Stimulated activated naive B cell treated with anti-CD40 and anti-IgM and Interleukin-4, amounts not matched to agents 10 μg/mL and 1 μg/mL and 100 μg/mL, for 72 hours (primary cell): Measurements from ENCODE around the gene LRBA.
A peak's percentile ranks its signal among the peaks of the same experiment; 100 is the strongest.

Experiments
- ATAC-seq, 2 donors: fragments of 150-1000 bp; cut with Tn5 transposase; replicated peaks; 2 replicates each; pipeline ENCODE4 v1.10.0; 2021; ENCODE audit warnings: moderate library complexity in 1 of 2
- DNase-seq: peaks from one replicate; pipeline ENCODE4 v3.0.0; 2021
- H3K27ac Mint-ChIP-seq: one replicate; pipeline ENCODE4 v1.8.0; 2022; ENCODE audit warnings: mild to moderate bottlenecking, mixed read lengths
- H3K27me3 Mint-ChIP-seq, 2 donors: one replicate each; pipeline ENCODE4 v1.8.0; 2022; ENCODE audit warnings: mixed read lengths in 2 of 2
- H3K36me3 Mint-ChIP-seq, 2 donors: one replicate each; pipeline ENCODE4 v1.8.0; 2022; ENCODE audit warnings: mixed read lengths in 2 of 2, mild to moderate bottlenecking in 1 of 2
- H3K4me1 Mint-ChIP-seq, 2 donors: one replicate each; pipeline ENCODE4 v1.8.0; 2022; ENCODE audit warnings: mixed read lengths in 2 of 2, mild to moderate bottlenecking in 1 of 2
- H3K4me3 Mint-ChIP-seq, 2 donors: one replicate each; pipeline ENCODE4 v1.8.0; 2022; ENCODE audit warnings: mild to moderate bottlenecking in 2 of 2, mixed read lengths in 2 of 2, moderate library complexity in 1 of 2
- H3K9me3 Mint-ChIP-seq, 2 donors: one replicate each; pipeline ENCODE4 v1.8.0; 2022; ENCODE audit warnings: mixed read lengths in 2 of 2, mild to moderate bottlenecking in 1 of 2

The LRBA gene

DNA sequence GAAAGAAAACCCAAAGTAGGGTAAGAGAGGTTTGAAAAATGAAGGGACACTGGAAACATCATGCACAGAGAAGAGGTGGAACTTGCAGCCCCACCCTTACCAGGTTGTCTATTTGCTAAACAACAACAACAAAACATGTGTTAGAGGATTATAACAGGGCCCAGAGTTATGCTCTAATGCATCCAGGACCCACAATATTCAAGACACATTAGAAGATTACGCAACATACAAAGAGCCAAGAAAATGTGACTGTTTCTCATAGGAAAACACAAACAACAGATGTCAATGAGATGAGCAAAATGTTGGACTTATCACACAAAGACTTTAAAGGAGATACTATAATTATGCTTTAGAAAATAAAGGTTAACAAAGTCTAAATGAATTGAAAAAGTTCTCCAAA lies 128.5 kb downstream of the LRBA start:
- Mint-ChIP-seq H3K4me1 (peaks cover 10 to 19% of the 10 kb centered on the region in 2 donors), H3K27ac (no peak overlapping the region), H3K9me3 (peaks cover 0 to 1% of the 10 kb centered on the region in 2 donors), H3K4me3 (no peak overlapping the region), H3K36me3 (peaks cover 33 to 34% of the 10 kb centered on the region in 2 donors), H3K27me3 (no peaks in the 10 kb centered on the region)
- no peak for ATAC-seq
- no peak for DNase-seq

DNA sequence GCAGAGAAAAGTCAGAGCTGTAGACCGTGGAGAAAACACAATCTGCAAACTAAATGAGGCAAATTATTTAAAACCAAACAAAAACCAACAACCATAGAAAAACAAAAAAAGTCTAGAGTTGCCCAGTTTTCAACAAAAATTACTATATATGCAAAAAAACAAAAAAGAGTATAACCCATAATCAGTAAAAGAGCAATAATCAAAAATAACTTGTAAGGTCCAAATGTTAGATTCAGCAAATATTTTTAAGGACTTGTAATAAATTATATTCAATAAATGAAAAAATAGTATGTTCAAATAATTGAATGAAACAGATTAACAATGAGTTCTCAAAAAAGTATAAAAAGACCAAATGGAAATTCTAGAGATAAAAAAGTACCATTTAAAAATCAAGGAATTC lies 130.5 kb downstream of the LRBA start:
- H3K4me1 Mint-ChIP-seq, result peaks cover 10 to 19% of the 10 kb centered on the region in 2 donors
- DNase-seq, result no peak
- H3K4me3 Mint-ChIP-seq, result no peak overlapping the region
- peaks cover 0 to 1% of the 10 kb centered on the region in 2 donors for H3K9me3 Mint-ChIP-seq
- ATAC-seq, result no peak
- no peak overlapping the region for H3K27ac Mint-ChIP-seq
- H3K27me3 Mint-ChIP-seq, result no peaks in the 10 kb centered on the region
- peaks cover 48 to 50% of the 10 kb centered on the region in 2 donors for H3K36me3 Mint-ChIP-seq

DNA sequence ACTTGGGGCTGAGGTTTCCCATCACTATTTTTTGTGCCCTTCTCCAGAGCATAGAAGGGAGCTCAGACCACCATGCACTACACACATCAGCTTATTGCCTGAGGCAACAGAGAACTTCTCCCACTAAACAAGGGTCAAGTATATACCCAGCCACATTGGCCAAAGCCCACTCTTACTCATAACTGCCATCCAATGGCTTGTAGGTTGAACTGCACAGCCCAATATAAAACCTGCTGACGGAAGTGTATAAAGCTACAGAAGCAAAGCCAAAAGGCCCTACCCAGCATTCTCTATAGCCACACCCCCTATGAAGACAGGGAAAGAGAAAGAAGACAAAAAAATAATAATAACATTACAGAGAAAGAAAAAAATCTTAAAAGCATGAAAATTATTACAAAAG lies 139.7 kb downstream of the LRBA start:
- ATAC-seq (no peak), DNase-seq (no peak)
- H3K27me3 Mint-ChIP-seq, result no peaks in the 10 kb centered on the region
- H3K9me3 Mint-ChIP-seq, result peaks cover 5 to 6% of the 10 kb centered on the region in 2 donors
- no peak overlapping the region for H3K27ac Mint-ChIP-seq
- peaks cover 0 to 7% of the 10 kb centered on the region in 2 donors for H3K4me1 Mint-ChIP-seq
- no peak overlapping the region for H3K4me3 Mint-ChIP-seq
- peaks cover 45 to 58% of the 10 kb centered on the region in 2 donors for H3K36me3 Mint-ChIP-seq

DNA sequence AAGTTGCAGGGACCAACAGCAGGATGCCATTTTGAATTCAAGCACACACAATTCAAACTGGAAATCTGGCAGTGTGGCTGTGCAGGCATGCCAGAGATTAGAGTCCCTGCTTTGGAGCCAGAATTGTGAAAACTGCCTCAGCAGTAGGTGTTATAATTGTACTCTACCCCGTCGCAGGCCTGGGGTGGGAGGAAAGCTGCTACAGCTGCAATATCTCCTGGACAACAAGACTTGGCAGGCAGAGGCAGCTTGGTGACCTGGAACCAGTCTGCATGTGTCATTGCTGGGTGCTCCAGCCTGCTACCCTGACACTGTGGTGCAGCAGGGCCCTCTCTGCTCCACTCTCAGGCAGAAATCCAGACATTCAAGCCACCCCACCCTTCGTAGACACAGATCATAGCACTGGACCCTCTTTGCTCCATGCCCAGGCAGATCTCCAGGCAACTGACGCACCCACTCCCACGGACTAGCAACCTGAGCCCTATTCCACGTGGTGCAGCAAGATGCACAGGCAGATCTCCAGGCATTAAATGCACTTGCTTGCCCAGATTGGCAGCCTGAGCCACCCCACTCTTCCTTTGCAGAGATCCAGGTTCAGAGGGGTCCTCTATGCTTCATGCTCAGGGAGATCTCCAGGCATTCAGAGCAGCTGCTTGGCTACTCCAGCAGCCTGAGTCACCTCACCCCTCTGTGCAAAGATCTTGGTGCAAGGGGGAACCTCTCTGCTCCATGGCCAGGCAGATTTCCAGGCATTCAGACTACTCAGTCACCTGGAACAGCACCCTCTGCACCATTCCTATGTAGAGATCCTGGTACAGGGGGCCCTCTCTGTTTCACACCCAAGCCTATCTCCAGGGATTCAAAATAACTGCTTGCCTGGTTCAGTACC lies 140.5 kb downstream of the LRBA start:
- H3K4me1 Mint-ChIP-seq, result peaks cover 0 to 7% of the 10 kb centered on the region in 2 donors
- peaks cover 5 to 6% of the 10 kb centered on the region in 2 donors for H3K9me3 Mint-ChIP-seq
- DNase-seq, result no peak
- H3K27me3 Mint-ChIP-seq, result no peaks in the 10 kb centered on the region
- H3K4me3 Mint-ChIP-seq, result no peak overlapping the region
- H3K36me3 Mint-ChIP-seq, result peaks cover 38 to 50% of the 10 kb centered on the region in 2 donors
- no peak for ATAC-seq
- H3K27ac Mint-ChIP-seq, result no peak overlapping the region

DNA sequence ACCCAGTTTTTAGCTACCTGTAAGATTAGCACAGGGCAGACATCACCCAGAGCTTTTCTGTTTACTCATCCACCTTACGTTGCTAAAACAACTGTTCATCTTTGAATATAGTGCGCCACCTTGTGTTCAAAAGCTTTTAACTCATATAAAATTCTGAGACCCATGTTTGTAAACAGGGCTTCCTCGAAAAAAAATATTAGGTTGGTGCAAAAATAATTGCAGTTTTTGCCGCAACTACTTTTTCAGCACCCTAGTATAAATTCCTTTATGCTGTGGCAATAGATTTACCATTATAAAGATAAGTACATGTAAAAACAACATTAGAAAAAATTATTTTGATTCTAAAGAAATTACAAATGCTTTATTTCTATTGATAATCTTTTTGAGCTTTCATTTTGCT lies 147.9 kb downstream of the LRBA start:
- ATAC-seq, result peak; percentile 84 to 86

DNA sequence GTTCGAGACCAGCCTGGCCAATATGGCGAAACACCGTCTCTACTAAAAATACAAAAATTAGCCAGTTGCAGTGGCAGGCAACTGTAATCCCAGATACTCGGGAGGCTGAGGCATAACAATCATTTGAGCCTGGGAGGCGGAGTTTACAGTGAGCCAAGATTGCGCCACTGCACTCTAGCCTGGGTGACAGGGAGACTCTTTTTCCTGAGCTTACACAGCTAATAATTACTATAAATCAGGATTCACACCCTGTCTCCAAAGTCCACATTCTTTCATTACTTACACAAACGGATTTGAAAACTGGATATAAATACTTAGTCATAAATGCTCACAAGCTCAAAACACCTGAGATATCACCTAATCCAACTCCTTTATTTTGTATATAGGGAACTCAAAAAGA lies 151.6 kb downstream of the LRBA start:
- no peaks in the 10 kb centered on the region for H3K9me3 Mint-ChIP-seq
- H3K36me3 Mint-ChIP-seq, result peaks cover 4 to 10% of the 10 kb centered on the region in 2 donors
- H3K27me3 Mint-ChIP-seq, result no peaks in the 10 kb centered on the region
- H3K4me1 Mint-ChIP-seq, result no peaks in the 10 kb centered on the region
- H3K27ac Mint-ChIP-seq, result no peak overlapping the region
- no peak for ATAC-seq
- no peak overlapping the region for H3K4me3 Mint-ChIP-seq
- no peak for DNase-seq

More for the DNA sequence above, 147.9 kb downstream of the LRBA start:
- Mint-ChIP-seq H3K27me3 (no peaks in the 10 kb centered on the region), H3K4me3 (no peak overlapping the region), H3K9me3 (no peaks in the 10 kb centered on the region), H3K36me3 (peaks cover 0 to 8% of the 10 kb centered on the region in 2 donors), H3K4me1 (no peaks in the 10 kb centered on the region), H3K27ac (no peak overlapping the region)
- DNase-seq, result no peak

DNA sequence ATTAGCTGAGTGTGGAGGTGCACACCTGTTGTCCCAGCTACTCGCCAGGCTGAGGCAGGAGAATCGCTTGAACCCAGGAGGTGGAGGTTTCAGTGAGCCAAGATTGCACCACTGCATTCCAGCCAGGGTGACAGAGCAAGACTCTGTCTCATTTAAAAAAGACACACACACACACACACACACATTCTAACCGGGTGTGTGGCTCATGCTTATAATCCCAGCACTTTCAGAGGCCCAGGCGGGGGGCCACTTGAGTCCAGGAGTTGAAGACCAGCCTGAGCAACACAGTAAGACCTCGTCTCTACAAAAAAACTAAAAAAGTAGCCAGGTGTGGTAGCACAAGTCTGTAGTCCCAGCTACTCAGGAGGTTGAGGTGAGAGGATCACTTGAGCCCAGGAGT lies 152.3 kb downstream of the LRBA start:
- Mint-ChIP-seq H3K27ac (no peak overlapping the region), H3K4me3 (no peak overlapping the region), H3K9me3 (no peaks in the 10 kb centered on the region), H3K27me3 (no peaks in the 10 kb centered on the region), H3K4me1 (no peaks in the 10 kb centered on the region), H3K36me3 (peaks cover 4 to 10% of the 10 kb centered on the region in 2 donors)
- ATAC-seq (no peak), DNase-seq (no peak)

DNA sequence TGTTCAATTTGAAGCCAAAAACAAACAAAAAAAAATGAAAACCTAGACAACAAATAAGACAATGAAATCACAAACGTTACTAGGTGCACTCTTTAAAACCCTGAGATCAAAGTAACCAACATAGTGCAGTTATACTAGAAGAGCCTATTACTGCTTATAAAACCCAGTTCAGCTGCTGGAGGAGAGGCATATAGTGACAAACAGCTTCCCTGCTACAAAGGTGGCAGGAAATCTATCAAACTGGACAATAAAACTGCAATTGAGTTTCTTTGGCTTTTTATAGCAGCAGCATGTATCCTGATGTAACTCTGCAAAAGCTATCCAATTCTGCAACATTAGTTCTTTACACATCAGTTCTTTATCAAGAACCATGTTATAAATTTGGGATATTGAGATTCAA lies 155.6 kb downstream of the LRBA start:
- Mint-ChIP-seq H3K27me3 (no peaks in the 10 kb centered on the region), H3K4me1 (no peaks in the 10 kb centered on the region), H3K9me3 (no peaks in the 10 kb centered on the region), H3K27ac (no peak overlapping the region), H3K36me3 (peaks cover 7 to 11% of the 10 kb centered on the region in 2 donors), H3K4me3 (no peak overlapping the region)
- DNase-seq (no peak), ATAC-seq (no peak)

DNA sequence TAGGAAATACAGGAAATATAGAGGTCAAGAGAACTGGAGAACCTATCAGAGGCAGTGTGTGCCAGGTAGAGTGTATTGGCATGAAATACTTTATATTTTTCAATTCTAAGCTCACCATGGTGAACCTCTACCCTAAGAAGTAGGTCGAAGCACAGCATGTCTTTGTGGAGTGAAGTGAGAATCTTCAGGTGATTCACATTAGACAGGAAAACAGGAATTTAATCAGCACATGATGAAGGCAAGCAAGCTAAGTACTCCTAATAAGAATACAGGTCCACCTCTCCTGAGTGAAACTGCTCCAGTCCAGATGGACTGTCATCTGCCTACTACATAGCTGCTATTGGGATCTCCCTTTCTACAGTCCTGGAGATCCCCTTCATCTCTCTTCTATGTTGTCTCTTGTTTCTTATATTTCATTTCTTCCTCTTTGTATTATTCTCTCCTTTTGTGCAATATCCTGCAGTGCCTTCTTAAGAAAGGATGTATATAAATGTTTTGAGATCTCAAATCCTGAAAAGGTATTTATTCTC lies 159.0 kb downstream of the LRBA start:
- Mint-ChIP-seq H3K4me1 (peaks cover 7 to 9% of the 10 kb centered on the region in 2 donors), H3K27ac (no peak overlapping the region), H3K9me3 (no peaks in the 10 kb centered on the region), H3K27me3 (no peaks in the 10 kb centered on the region), H3K36me3 (peaks cover 15 to 20% of the 10 kb centered on the region in 2 donors), H3K4me3 (no peak overlapping the region)
- ATAC-seq, result no peak
- DNase-seq, result no peak

DNA sequence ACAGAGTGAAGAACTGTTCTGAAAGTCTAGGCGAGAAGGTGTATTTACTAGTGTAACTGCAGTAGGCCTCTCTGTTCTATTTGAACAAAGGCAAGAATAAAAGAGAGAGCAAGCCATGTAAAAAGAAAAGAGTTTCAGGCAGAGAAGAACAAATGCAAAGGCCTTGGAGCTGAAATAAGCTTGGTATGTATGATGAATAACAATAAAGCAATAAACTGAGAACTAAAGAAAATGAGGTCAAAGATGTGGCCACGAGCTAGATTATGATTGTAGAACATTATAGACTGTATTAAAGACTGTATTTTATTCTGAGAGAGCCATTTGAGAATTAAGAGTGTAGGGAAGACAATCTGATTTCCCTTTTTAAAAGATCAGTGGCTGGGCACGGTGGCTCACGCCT lies 160.5 kb downstream of the LRBA start:
- no peaks in the 10 kb centered on the region for H3K27me3 Mint-ChIP-seq
- no peak overlapping the region for H3K27ac Mint-ChIP-seq
- ATAC-seq, result no peak
- peaks cover 7 to 9% of the 10 kb centered on the region in 2 donors for H3K4me1 Mint-ChIP-seq
- H3K4me3 Mint-ChIP-seq, result no peak overlapping the region
- no peak for DNase-seq
- peaks cover 20 to 24% of the 10 kb centered on the region in 2 donors for H3K36me3 Mint-ChIP-seq
- H3K9me3 Mint-ChIP-seq, result no peaks in the 10 kb centered on the region

DNA sequence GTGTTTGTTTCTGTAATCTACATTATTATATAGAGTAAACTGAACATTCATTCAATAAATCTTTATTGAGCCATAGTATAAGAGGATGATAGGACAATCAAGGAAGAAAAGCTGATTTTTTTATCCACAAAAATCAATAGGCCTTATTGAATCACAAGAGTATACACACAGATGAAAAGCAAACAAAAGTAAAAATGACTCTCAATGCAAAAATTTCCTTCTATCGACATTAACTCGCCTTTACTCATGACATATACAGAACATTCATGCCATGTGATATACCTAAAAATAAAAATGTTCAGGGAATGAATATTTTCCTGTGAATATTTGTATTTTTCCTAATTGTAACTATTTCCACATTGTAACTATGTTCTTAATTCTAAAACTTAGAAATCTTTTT lies 161.2 kb downstream of the LRBA start:
- ATAC-seq (no peak), DNase-seq (no peak)
- Mint-ChIP-seq H3K27ac (no peak overlapping the region), H3K4me3 (no peak overlapping the region), H3K27me3 (no peaks in the 10 kb centered on the region), H3K4me1 (peaks cover 7 to 9% of the 10 kb centered on the region in 2 donors), H3K36me3 (peaks cover 21 to 28% of the 10 kb centered on the region in 2 donors), H3K9me3 (no peaks in the 10 kb centered on the region)

DNA sequence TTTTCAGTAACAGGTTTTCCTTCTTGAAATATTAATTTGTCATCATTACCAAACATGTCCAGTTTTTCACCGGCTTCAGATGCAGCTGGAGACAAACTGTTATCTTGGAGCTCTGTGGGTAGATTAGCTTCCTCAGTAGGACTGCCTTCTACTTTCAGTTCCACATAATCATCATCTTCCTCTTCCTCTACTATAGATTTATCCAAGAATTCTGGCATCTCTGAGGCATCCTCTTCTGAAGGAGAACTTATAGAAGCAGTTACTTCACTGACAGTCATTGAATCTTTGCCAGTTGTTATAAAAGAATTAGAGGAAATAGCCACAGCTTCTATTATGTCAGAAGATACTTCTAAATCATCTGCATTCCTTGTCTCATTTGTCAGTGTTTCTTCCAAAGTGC lies 162.9 kb downstream of the LRBA start:
- Mint-ChIP-seq H3K27me3 (no peaks in the 10 kb centered on the region), H3K27ac (no peak overlapping the region), H3K4me1 (peaks cover 7 to 9% of the 10 kb centered on the region in 2 donors), H3K36me3 (peaks cover 29 to 39% of the 10 kb centered on the region in 2 donors), H3K9me3 (no peaks in the 10 kb centered on the region), H3K4me3 (no peak overlapping the region)
- ATAC-seq, result no peak
- no peak for DNase-seq

DNA sequence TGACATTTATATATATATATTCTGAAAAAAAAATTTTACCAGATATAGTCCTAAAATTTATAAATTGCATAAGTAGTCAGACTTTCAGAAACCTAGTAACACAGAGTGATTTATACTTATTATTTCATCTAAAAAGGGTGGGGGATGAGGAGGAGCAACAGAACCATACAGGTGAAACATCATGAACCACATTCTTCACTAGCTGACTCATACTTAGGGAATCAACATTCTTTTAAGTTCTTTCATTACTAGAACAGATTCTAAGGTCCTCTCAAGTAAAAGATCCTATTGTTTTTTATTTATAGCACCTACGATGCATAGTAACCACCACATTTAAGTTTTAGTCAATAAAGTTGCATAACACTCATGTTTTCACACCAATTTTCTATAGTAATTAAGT lies 166.1 kb downstream of the LRBA start:
- Mint-ChIP-seq H3K9me3 (no peaks in the 10 kb centered on the region), H3K4me3 (no peak overlapping the region), H3K4me1 (peaks cover 7 to 9% of the 10 kb centered on the region in 2 donors), H3K36me3 (peaks cover 29 to 49% of the 10 kb centered on the region in 2 donors), H3K27ac (no peak overlapping the region), H3K27me3 (no peaks in the 10 kb centered on the region)
- DNase-seq (no peak), ATAC-seq (no peak)

DNA sequence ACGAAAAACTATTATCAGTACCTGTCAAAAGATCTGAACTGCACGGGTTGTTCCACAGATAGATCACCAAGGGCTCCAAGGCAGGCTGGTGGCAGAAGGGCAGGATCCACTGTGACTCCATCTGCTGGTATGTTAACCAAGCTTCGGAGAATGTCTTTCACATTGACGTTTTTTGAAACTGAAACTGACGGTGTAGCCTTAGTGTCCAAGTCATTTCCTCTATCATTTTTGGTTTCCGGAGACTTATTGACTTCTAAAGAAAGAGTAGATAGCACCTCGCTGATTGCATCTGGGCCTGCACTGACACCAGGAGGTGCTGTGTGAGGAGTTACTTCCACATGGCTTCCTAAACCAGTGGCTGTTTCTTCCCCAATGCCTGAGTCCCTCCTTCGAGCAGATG lies 186.9 kb downstream of the LRBA start:
- peak overlapping the region; percentile 20 for H3K27ac Mint-ChIP-seq
- ATAC-seq (peak; percentile 83 to 89), DNase-seq (peak; percentile 32)
- H3K9me3 Mint-ChIP-seq, result no peaks in the 10 kb centered on the region
- H3K4me1 Mint-ChIP-seq, result peaks cover 15 to 26% of the 10 kb centered on the region in 2 donors
- no peak overlapping the region for H3K4me3 Mint-ChIP-seq
- H3K27me3 Mint-ChIP-seq, result no peaks in the 10 kb centered on the region
- H3K36me3 Mint-ChIP-seq, result peaks cover 25 to 54% of the 10 kb centered on the region in 2 donors

DNA sequence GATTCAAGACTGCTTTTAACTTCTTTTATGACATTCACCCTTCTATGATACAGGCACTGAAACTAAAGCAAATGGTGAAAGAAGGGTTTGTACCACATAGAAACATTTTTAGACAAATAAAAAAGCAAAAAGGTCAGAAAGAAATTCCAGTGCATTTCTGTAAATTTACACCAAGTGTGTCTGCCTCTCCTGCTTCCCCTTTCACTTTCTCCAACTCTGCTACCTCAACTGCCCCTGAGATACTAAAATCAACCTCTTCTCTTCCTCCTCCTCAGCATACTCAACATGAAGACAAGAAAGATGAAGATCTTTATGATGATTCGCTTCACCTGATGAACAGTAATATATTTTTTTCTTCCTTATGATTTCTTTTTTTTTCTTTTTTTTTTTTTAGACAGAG lies 187.9 kb downstream of the LRBA start:
- peaks cover 25 to 54% of the 10 kb centered on the region in 2 donors for H3K36me3 Mint-ChIP-seq
- H3K27ac Mint-ChIP-seq, result peak overlapping the region; percentile 20
- ATAC-seq (peak; percentile 30 to 59), DNase-seq (no peak)
- no peaks in the 10 kb centered on the region for H3K27me3 Mint-ChIP-seq
- H3K9me3 Mint-ChIP-seq, result no peaks in the 10 kb centered on the region
- H3K4me1 Mint-ChIP-seq, result peaks cover 15 to 26% of the 10 kb centered on the region in 2 donors
- H3K4me3 Mint-ChIP-seq, result peak overlapping the region; percentile 9 to 22
